K562 (cell line): Measurements from ENCODE around the gene PTPN18. TPM values are rescaled to one million over a fixed set of nuclear protein-coding genes. Genes with fewer than 3 reads are reported as not detected.

Experiments used
- ARID3A ChIP-seq: IDR thresholded peaks from 2 replicates; pipeline ENCODE4 v1.6.1; 2012; ENCODE audit warnings: low read depth, low read length, improper control_type of control experiment, borderline replicate concordance
- ATF3 ChIP-seq, 2 experiments: fragments of 450-650 bp in 1 of 2; sonication (generic) in 1 of 2; formaldehyde crosslinking in 1 of 2; IDR thresholded peaks in 1 of 2; conservative IDR thresholded peaks in 1 of 2; 2 replicates each; pipeline versions ENCODE4 v1.6.1 to v1.8.1; 2016 to 2023; ENCODE audit warnings: mild to moderate bottlenecking in 2 of 2, moderate library complexity in 2 of 2, inconsistent platforms in 1 of 2, missing genetic modification reagents in 1 of 2
- E2F5 ChIP-seq: sonication (generic); formaldehyde crosslinking; IDR thresholded peaks from 2 replicates; pipeline ENCODE4 v1.8.0; 2022; ENCODE audit warnings: mild to moderate bottlenecking, missing genetic modification reagents
- FOXM1 ChIP-seq, 2 experiments: fragments of 450-650 bp in 1 of 2; sonication (generic) in 1 of 2; formaldehyde crosslinking in 1 of 2; IDR thresholded peaks; 2 replicates each; pipeline versions ENCODE4 v1.6.1 to v1.9.0; 2017 to 2022; ENCODE audit warnings: low read depth in 2 of 2, mild to moderate bottlenecking in 2 of 2, missing genetic modification reagents in 1 of 2, moderate library complexity in 1 of 2
- HMG20A ChIP-seq: fragments of 450-650 bp; formaldehyde crosslinking; conservative IDR thresholded peaks from 2 replicates; pipeline ENCODE4 v1.4.0; 2020; ENCODE audit warnings: mild to moderate bottlenecking, mixed read lengths
- HNRNPLL ChIP-seq: fragments of 200-400 bp; formaldehyde crosslinking; IDR thresholded peaks from 2 replicates; pipeline ENCODE4 v1.6.1; 2017; ENCODE audit warnings: low read length, low read depth, mild to moderate bottlenecking; ENCODE audit not compliant: poor library complexity, severe bottlenecking
- NBN ChIP-seq: fragments of 450-650 bp; IDR thresholded peaks from 2 replicates; pipeline ENCODE4 v1.6.1; 2016; ENCODE audit warnings: low read depth, mild to moderate bottlenecking
- OTX1 ChIP-seq: fragments of 450-650 bp; formaldehyde crosslinking; IDR thresholded peaks from 2 replicates; pipeline ENCODE4 v1.4.0; 2022; ENCODE audit warnings: mild to moderate bottlenecking
- SMAD4 ChIP-seq: fragments of 250-450 bp; sonication (Bioruptor Pico); conservative IDR thresholded peaks from 2 replicates; pipeline ENCODE4 v1.8.0; 2021; ENCODE audit warnings: inconsistent platforms, mild to moderate bottlenecking, moderate library complexity
- SP1 ChIP-seq: sonication (generic); formaldehyde crosslinking; IDR thresholded peaks from 2 replicates; pipeline ENCODE4 v1.8.1; 2022; ENCODE audit warnings: mild to moderate bottlenecking, missing genetic modification reagents
- YY1 ChIP-seq, 3 experiments: IDR thresholded peaks; 2 replicates each; pipeline ENCODE4 v1.6.1; 2011; ENCODE audit warnings: low read length in 2 of 3, mild to moderate bottlenecking in 2 of 3, moderate library complexity in 2 of 3, borderline replicate concordance in 1 of 3, control low read depth in 1 of 3, low read depth in 1 of 3; ENCODE audit not compliant: insufficient read depth in 3 of 3, insufficient replicate concordance in 2 of 3, control insufficient read depth in 1 of 3, insufficient read length in 1 of 3; ENCODE audit errors: extremely low read depth in 1 of 3
- ZFX ChIP-seq: sonication (generic); formaldehyde crosslinking; IDR thresholded peaks from 2 replicates; pipeline ENCODE4 v1.8.0; 2022; ENCODE audit warnings: mild to moderate bottlenecking, missing genetic modification reagents, moderate library complexity
- ZNF280B ChIP-seq: fragments of 250-450 bp; sonication (Bioruptor Pico); IDR thresholded peaks from 2 replicates; pipeline ENCODE4 v1.5.1; 2021; ENCODE audit warnings: mild to moderate bottlenecking
- ZNF512 ChIP-seq: IDR thresholded peaks from 2 replicates; pipeline ENCODE4 v1.6.1; 2016; ENCODE audit warnings: missing genetic modification characterization, missing compliant biosample characterization
- ZNF76 ChIP-seq: fragments of 250-450 bp; sonication (Bioruptor Pico); IDR thresholded peaks from 2 replicates; pipeline ENCODE4 v1.4.0; 2020; ENCODE audit warnings: mild to moderate bottlenecking, moderate library complexity, borderline replicate concordance
- polyA plus RNA-seq, 8 experiments: library from polyadenylated mRNA; depleted of rRNA in 4 of 8; stranded (reverse) in 5 of 8; unstranded in 3 of 8; fragments of >200 nt; fragmentation: Nextera tagmentation in 2 of 8; fragmentation: Illumina TruSeq in 1 of 8; extraction: Ambion mirVana in 2 of 8; extraction: Trizol in 1 of 8; gene quantifications; 2 replicates each; pipeline versions ENCODE4 v1.2.1 to v1.2.3, GENCODE V29; 2011 to 2014; ENCODE audit warnings: inconsistent platforms in 1 of 8, missing spikeins in 1 of 8
- total RNA-seq, 7 experiments: library from RNA; depleted of rRNA in 6 of 7; stranded (reverse); fragments of >200 nt in 6 of 7; fragmentation: Illumina TruSeq in 2 of 7; extraction: Trizol in 2 of 7; gene quantifications; 2 replicates each; pipeline versions ENCODE4 v1.2.1 to v1.2.3, GENCODE V29; 2011 to 2021; ENCODE audit warnings: low replicate concordance in 1 of 7

PTPN18 gene
- total and polyA plus RNA-seq, 9 of the 15 experiments (the other 6 are each of a cell fraction or from before 2014, with no cell fraction given): 11.6 to 90.7 (median 49.6) TPM

GRCh38 chr2:130342533-130343275, 13.2 kb upstream of the PTPN18 start, which contains the start of gene IMP4 (continued):
- TF ChIP-seq YY1 (IDR thresholded peaks at IDR 0.05; ENCODE audit: borderline replicate concordance in 1 of 3, control insufficient read depth in 1 of 3, extremely low read depth in 1 of 3, insufficient read depth in 3 of 3, insufficient read length in 1 of 3, insufficient replicate concordance in 2 of 3, low read depth in 1 of 3, low read length in 2 of 3): peak; percentile 97 to 100 (median 99)
- TF ChIP-seq ZNF76 (CRISPR knock-in tag): no peak
- no peak for TF ChIP-seq ZNF280B (CRISPR knock-in tag)
- no peak for TF ChIP-seq ZNF512
- TF ChIP-seq ATF3 (IDR thresholded peaks at IDR 0.05): no peak
- peak; percentile 6; the same call in 1 of the 2 replicates for TF ChIP-seq ATF3 (CRISPR knock-in tag; conservative IDR thresholded peaks at IDR 0.05)
- 0 out of 2 replicates have a peak, but pooled peaks have one; percentile 10 for TF ChIP-seq ARID3A
- TF ChIP-seq OTX1 (CRISPR knock-in tag): no peak
- peak; percentile 57 for TF ChIP-seq HNRNPLL
- peak; percentile 47; the same call in 1 of the 2 replicates for TF ChIP-seq NBN
- peak; percentile 93 for TF ChIP-seq SP1
- TF ChIP-seq ZFX: peak; percentile 93
- no peak for TF ChIP-seq HMG20A (CRISPR knock-in tag)
- no peak for TF ChIP-seq E2F5
- TF ChIP-seq FOXM1 (IDR thresholded peaks at IDR 0.05; ENCODE audit: low read depth): no peak
- 0 out of 2 replicates have a peak, but pooled peaks have one; percentile 80 for TF ChIP-seq FOXM1 (CRISPR knock-in tag; IDR thresholded peaks at IDR 0.05; ENCODE audit: low read depth)
- TF ChIP-seq SMAD4: peak; percentile 39; the same call in 1 of the 2 replicates
